GM03348 (cell line): ENCODE results near the gene ERAS.

Experiments used
- DNase-seq: peaks from one replicate; pipeline ENCODE4 v3.0.0; 2012; ENCODE audit warnings: low spot score

ERAS gene

GRCh38 chrX:48826135-48826875, at the start of gene ERAS:
Gene ERAS, plus strand, starts transcription at chrX:48826513. Its CDS starts 2,611 bp downstream, at chrX:48829124.
- DNase-seq = no peak

GRCh38 chrX:48776818-48777439, 49.4 kb upstream of the ERAS start:
- no peak for DNase-seq

- no peak for DNase-seq
Measured at GRCh38 chrX:48779399-48779798, 46.9 kb upstream of the ERAS start.

DNA sequence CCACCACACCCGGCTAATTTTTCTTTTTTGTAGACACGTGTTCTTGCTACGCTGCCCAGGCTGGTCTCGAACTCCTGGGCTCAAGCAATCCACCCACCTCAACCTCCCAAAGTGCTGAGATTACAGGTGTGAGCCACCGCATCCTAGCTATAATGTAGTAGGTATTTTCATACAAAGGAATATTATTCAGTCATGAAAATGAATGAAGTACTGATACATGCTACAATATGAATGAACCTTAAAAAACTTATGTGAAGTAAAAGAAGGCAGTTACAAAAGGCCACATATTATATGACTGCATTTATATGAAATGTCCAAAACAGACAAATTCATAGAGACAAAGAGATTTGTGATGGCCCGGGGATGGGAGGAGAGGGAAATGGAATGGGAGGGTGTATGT, 44.6 kb upstream of the ERAS start:
- no peak for DNase-seq

GRCh38 chrX:48782216-48782615, 44.1 kb upstream of the ERAS start:
- DNase-seq = no peak

GRCh38 chrX:48782795-48783194, 43.5 kb upstream of the ERAS start:
- no peak for DNase-seq

DNA sequence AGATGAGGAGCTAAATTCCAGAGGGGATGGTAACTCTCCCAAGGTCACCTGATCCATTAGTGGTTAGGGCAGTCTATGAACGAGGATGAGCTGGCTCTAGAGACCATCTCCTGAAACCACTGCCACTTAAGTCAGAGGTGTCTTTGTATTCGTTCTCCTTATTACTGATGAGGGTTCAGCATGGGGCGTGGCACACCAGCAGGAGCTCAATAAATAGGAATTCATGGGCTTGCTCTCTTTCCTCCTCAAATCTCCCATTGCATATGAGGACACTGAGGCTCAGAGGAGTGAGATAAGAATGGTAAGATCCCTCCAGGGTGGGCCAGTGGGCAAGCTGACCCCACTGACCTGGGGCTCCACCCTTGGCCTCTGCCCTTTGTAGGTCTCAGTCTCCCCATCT, 41.6 kb upstream of the ERAS start:
- no peak for DNase-seq

GRCh38 chrX:48785186-48785539, 41.1 kb upstream of the ERAS start:
- no peak for DNase-seq

GRCh38 chrX:48785540-48786214, 40.6 kb upstream of the ERAS start:
- DNase-seq = no peak

DNA sequence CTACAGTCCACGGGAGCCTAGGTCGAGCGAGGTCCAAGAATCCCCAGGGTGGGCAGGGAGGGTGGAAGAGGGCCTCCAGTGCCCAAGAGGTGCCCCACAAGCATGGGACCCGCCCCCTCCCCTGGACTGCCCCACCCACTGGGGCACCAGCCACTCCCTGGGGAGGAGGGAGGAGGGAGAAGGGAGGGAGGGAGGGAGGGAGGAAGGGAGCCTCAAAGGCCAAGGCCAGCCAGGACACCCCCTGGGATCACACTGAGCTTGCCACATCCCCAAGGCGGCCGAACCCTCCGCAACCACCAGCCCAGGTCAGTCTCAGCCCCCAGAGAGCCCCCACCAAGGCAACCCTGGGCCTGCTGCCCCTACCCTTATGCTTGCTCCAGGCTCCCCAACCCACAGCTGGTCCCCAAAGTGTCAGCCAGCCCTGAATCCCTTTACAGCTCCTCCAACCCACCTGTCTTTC, 39.9 kb upstream of the ERAS start, which contains the start of gene GATA1:
TSS of gene GATA1 (plus strand) at position 250 of the 460 bp plus-strand sequence. CDS start 4,520 bp downstream, outside the sequence.
- DNase-seq = no peak

DNA sequence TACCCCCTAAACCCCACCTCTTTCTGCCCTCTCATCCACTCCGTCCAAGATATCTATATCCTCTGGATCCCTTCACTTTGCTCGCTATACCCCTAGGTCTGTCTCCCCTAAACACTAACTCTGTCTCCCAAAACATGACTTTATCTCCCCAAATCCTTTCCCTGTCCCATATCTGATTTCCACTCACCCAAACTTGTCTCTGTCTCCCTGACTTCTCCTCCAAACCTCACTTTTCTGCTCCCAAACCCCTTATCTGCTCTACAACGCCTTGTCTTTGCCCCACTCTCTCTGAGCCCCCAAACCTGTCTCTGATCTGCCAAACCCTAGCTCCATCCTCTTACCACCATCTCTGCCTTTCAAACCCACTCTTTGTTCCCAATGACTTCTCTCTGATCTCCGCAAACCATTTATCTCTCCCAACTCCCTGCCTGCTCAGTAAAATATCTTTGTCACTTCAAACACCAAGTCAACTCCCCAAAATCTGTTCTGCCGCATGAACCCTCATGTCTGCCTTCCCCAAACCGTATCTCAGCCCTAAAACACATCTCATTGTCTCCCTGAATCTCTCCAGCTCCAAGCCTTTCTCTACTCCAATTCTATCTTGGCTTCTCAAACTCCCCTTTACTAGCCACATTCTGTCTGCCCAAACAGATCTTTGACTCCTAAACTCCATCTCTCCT, 39.3 kb upstream of the ERAS start:
- no peak for DNase-seq

DNA sequence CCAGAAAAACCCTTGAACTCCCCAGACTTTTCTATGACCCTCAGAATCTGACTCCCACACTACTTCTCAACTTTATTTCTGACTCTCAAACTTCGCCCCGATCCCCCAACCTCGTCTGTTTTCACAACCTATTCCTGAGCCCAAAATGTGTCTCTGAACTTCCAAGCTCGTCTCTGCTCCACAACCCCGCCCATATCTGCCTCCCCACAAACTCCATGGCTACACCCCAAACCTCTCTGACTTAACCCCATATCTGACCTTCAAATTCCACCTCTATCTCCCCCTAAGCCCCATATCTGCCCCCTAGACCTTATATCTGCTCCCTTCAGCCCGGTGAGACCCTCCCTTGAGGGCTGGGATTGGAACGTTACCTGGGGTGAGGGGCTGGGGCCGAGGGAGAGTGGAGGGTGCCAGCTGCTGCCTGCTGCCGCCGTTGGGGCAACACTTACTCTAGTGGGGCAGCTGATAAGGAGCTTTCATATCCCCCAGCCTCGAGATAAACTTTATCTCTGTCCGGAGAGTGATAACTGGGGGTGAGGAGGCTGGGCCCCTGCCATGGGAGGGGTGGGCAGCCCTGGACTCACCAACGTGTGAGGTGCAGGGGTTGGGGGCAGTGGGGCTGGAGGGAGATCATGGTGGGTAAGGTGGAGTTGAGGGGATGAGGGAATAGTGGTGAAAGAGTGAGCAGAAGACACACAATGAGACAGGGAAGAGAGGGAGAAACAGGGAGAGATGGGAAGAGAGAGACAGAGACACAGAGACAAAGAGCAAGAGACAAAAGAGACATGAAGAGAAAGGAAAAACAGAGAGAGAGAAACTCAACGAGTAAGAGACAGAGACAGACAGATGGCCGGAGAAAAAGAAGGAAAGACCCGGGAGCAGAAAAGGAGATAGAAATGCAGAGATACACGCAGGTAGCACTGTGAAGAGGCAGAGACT, 38.5 kb upstream of the ERAS start:
- DNase-seq = no peak

DNA sequence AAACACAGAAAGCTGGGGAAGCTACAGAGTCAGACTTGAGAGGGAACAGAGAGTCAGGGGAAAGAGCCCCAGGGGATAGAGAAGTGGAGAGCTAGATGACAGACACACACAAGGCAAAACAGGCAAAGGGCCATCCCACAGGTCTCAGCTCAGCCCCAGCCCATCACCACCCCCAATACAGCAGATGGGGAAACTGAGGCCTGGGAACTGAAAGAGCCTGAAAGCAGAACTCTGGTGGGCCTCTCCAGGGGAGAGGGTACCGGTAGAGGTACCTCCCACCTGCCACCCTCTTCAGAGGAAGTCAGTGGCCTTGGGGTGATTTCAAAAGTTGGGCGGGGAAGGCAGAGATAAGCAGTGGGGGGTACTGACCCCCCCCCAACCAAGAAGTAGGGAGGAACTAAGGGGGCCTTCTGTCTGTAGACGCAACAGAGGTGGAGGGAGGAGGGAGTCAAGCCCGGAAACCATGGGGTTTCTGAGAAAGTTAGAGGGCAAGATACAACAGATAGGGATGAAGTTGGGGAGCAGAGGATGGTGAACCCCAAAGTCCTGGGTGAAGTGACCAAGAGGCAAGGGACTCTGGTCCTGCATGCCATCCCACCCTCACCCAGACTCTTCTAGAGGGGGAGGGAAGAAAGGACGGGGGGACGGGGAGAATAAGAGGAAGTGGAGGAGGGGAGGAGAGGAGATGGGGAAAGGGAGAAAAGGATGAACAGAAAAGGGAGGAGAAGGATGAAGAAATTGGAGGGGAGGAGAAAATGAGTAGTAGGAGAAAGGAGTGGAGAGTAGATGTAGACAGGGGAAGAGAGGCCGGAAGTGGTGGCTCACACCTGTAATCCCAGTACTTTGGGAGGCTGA, 36.7 kb upstream of the ERAS start:
- DNase-seq = no peak

DNA sequence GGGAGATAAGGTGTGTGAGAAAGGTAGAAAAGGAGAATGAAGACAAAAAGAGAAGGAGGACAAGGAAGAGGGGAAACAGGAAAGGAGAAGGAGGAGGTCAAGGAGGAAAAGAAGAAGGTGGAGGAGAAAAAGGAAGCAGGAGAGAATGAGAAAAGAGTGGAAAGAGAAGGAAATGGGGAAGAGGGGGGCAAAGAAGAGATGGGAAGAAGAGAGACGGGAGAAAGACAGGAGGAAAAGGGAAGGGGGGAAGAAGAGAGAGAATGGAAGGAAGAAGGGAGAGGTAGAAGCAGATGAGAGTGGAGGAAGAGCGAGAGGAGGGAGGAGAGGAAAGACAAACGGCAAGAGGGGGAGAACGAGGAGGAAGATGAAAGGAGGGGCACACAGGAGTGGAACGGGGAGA, 35.8 kb upstream of the ERAS start:
- no peak for DNase-seq

DNA sequence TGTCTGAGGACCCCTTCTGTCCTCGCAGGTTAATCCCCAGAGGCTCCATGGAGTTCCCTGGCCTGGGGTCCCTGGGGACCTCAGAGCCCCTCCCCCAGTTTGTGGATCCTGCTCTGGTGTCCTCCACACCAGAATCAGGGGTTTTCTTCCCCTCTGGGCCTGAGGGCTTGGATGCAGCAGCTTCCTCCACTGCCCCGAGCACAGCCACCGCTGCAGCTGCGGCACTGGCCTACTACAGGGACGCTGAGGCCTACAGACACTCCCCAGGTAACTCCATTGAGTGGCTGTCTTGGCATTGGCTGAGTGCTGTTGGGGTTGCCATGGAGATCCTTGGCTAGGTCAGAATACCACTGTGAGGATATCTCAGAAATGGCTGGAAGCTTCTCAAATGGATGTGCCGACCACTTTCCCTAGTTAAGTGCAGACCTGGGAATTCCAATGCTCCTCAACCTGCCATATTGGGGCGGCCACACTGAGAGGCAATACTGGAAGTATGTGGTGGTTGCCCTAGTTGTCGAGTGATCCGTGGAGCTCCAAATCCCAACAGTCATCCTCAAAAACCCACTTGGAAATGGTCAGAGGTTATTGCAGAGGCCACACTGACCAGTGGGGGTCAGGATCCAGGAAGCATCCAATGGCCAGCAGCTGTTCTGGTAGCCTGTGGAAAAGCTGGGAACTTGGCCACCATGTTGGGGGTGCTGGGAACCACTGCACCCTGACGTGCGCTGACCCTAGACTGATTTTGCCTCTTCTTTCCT, 35.1 kb upstream of the ERAS start:
- DNase-seq = no peak

GRCh38 chrX:48792219-48792618, 34.1 kb upstream of the ERAS start:
- no peak for DNase-seq

GRCh38 chrX:48793935-48794334, 32.4 kb upstream of the ERAS start:
- DNase-seq = no peak

GRCh38 chrX:48794340-48794910, 31.9 kb upstream of the ERAS start:
- no peak for DNase-seq

GRCh38 chrX:48794911-48795515, 31.3 kb upstream of the ERAS start:
- peak; percentile 58 for DNase-seq
